NCI-H2107 treated with DMSO at 0.1 percent for 48 hours (cell line): ENCODE results near the gene DLX4.

ENCODE experiments used
- DNase-seq: peaks from one replicate; lab custom pipeline; 2025; ENCODE audit not compliant: unreplicated experiment; lab: John Stamatoyannopoulos, UW

The DLX4 gene

DNA sequence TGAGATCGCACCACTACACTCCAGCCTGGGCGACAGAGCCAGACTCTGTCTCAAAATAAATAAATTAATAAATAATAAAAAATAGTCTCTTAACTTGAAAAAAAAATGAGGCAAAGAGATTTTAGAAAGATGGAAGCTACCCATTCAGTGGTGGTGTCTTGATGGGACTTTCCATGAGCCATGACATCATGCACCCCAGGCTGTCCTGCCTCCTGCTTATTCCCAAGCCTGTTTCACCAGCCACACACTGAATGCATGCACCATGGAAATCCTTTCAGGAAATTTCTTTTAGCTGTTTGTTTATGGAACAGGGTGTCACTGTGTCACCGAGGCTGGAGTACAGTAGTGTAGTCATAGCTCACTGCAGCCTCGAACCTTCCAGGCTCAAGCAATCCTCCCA is 34.9 kb downstream of the DLX4 start:
- no peak for DNase-seq

DNA sequence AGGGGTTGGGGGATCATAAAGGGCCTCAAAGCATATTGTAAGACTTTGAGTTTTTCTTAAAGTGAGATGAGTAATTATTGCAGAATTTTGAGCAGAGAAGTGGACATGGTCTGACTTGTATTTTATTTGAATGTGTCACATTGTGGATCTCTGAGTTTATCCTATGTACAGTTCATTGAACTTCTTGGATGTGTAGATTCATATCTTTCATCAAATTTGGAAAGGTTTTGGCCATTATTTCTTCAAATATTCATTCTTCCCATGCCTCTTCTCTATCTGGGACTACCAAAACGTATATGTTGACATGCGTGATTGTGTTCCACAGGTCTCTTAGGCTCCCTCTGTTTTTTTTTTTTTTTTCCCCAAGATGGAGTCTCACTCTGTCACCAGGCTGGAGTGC is 40.3 kb downstream of the DLX4 start:
- no peak for DNase-seq

DNA sequence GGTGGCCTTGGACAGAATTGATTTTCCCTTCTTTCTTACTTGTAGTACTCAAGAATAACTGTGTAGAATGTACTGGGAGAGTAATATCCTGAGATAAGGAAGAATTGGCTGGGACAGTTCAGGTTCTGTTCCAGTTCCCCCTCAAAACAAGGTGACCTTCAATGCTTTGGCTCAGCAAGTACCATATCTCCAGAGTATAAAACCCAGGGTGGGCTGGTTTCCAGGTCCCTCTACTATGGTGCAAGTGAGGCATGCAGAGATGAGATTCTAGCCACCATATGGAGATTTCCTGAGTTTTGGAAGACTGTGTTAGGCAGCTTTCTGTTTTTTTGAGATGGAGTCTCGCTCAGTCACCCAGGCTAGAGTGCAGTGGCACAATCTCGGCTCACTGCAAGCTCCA is 44.1 kb downstream of the DLX4 start:
- DNase-seq: no peak

DNA sequence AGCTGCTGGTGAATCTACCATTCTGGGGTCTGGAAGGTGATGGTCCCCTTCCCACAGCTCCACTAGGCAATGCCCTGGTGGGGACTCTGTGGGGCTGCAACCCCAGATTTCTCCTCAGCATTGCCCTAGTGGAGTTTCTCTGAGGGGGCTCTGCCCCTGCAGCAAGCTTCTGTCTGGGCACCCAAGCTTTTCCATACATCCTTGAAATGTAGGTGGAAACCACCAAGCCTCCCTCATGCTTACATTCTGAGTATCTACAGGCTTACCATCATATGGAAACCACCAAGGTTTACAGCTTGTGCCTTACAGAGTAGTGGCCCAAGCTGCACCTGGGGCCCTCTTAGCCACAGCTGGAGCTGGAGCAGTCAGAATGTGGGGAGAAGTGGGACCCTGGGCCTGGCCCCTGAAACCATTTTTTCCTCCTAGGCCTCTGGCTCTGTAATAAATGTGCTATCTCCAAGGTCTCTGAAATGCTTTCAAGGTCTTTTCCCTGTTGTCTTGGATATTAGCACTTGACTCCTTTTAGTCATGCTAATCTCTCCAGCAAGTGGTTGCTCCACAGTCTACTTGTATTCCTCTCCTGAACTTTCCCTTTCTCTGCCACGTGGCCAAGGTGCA is 45.6 kb downstream of the DLX4 start:
- DNase-seq: no peak

DNA sequence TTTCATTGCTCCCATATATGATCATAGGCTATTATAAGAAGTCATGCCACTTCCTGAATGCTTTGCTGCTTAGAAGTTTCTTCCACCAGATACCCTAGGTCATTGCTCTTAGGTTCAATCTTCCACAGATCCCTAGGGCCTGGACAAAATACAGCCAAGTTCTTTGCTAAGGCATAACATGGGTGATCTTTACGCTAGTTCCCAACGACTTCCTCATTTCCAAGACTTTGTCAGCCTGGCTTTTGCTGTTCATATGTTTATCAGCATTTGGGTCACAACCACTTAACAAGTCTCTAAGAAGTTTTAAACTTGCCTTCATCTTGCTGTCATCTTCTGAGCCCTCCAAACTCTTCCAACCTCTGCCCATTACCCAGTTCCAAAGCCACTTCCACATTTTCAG is 46.2 kb downstream of the DLX4 start:
- DNase-seq: no peak

DNA sequence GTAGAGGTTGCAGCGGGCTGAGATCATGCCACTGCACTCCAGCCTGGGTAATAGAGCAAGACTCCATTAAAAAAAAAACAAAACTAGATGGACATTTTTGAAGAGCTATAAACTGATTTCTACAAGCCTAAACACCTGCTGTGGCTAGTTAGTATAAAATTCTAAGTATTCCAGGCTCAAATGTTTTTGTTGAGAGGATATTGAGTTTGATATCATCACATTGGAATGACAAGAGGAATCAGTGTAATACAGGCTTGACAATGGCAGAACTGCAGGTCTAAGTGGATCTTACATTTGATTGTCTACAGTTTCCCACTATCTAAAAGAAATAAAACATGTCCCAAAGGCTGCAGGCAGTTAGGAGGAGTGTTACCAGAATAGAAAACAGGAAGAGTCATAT is 49.9 kb downstream of the DLX4 start:
- no peak for DNase-seq

DNA sequence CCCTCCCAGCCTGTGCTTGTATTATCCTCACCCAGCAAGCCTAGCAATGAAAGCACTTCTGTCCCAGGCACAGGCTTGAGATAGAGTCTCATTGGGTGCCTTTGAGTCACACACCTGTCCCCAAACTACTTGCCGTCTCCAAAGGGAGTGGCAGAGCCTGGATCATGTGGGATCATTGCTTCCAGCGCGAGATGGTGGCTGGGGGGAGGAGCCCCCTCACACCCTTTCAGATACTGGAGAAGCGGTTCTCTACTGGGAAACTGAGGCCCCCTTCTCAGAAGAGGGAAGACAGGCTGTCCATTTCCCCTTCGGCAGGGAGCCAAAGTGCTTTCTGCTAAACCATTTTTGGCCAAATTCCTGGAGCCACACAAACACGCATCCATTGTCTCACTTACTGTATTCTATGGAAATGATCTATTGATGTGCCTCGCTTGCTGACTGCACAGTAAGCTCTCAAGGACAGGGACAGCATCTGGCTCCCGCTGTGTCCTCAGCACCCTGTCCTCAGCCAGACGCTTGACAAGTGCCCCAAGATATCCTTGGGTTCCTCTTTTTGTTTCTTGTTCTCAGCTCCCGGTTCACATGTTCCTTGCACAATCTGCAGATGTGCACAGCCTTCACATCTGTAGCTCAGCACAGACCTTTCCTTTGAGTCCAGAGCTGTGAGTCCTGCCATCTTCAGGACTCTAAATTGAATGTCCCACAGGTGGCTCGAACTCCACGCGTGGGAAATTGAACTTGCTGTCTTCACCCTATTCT is 52.0 kb downstream of the DLX4 start:
- no peak for DNase-seq

DNA sequence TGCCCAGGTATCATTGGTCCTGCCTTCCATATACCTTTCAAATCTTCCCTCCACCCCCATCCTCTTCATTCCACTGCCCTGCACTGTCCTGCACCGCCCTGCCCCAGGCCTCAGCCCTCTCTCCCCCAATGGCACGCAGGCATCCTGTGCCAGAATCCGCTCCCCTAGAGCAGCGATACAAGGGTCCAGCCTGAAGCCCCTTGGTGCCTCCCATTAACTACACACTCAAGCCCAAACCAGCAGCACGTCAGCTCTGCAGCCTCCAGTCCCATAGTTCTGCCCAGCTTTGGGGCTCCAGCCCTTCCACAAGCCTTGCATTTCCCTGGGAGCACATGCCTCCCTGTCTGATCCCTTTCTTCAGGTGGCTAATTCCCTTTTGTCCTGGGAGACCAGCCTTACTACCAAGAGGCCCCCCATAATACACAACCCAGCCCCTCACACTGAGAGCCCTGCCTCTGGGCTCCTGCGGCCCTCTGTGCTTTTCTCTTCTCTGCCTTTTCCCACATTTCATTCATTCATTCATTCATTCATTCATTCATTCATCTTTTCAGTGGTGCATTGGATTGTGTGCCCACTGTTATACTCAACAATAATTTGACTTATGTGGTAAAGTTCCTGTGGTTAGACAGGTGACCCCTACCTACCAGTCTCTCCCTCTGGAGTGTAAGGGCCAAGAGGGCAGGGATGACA is 52.8 kb downstream of the DLX4 start:
- no peak for DNase-seq

DNA sequence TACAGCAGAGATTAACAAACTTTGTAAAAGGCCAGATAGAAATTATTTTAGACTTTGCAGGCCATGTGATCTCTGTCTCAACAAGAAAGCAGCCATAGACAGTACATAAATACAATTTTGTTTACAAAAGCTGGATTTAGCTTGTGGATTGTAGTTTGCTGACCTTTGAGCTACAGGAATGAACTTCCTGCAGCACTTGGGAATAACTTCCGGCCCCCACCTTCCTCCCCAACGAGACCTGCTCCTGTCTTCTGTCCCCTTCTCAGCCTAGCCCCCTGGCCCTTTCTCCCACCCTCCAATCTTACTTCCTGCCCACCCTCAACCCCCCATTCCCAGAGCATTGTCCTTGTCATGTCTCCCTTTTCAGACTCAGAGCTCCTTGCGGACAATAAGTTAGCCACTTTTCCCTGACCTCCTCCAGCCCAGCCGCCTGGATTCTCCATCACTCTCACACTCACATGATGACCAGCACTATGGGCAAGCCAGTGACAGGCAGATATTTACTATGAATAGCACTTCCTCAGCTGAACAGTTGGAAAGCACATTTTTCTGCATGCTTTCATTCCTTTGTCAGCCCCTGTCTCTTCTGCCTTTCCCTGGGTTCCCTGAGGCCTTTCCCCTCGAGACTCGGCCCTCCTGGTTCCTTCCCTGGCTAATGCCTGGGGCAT is 53.6 kb downstream of the DLX4 start:
- DNase-seq: no peak

DNA sequence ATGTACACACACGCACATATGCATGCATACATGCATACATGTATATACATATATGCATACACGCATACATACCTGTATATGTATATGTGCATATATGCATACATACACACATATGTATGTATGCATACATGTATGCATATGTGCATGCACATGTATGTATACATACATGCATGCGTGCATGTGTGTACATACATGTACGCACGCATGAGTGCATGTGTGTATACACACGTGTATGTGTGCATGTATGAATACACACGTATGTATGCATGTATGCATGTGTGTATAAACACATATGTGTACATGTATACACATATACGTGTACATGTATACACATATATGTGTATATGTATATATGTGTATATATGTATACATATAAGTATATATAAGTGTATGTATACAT is 54.5 kb downstream of the DLX4 start:
- DNase-seq: no peak
